Lung (tissue), 12 donors: ENCODE data around the gene CACNA1A. TPM values are rescaled to one million over a fixed set of nuclear protein-coding genes. Genes with fewer than 3 reads are reported as not detected.
"Not testable (repeated sequence)": the region's sequence is repeated elsewhere in the genome, so short reads cannot be mapped to it uniquely, and the experiment has no call there.

Experiments
- ATAC-seq: fragments of 200-7000 bp; cut with Tn5 transposase; one replicate; pipeline ENCODE4 v1.9.1; 2020; ENCODE audit warnings: moderate number of reproducible peaks; ENCODE audit not compliant: insufficient read depth, low FRiP score
- DNase-seq, 3 donors: peaks; one replicate each; pipeline ENCODE4 v3.0.0-alpha.2; 2013 to 2017
- H3K27ac ChIP-seq, 2 donors: one replicate each; pipeline ENCODE4 v1.5.1; 2013; ENCODE audit warnings: mild to moderate bottlenecking in 2 of 2, moderate library complexity in 2 of 2, control low read depth in 1 of 2, inconsistent platforms in 1 of 2, low read depth in 1 of 2, low read length in 1 of 2
- H3K27me3 ChIP-seq, 3 donors: one replicate each; pipeline ENCODE4 v1.5.1; 2013; ENCODE audit warnings: low read length in 2 of 3; ENCODE audit not compliant: control insufficient read depth in 3 of 3, insufficient read depth in 3 of 3
- H3K36me3 ChIP-seq, 4 donors: one replicate each; pipeline ENCODE4 v1.5.1; 2013; ENCODE audit warnings: low read length in 4 of 4, mild to moderate bottlenecking in 1 of 4, moderate library complexity in 1 of 4; ENCODE audit not compliant: control insufficient read depth in 4 of 4, insufficient read depth in 4 of 4
- H3K4me1 ChIP-seq, 5 donors: one replicate each; pipeline ENCODE4 v1.5.1; 2013; ENCODE audit warnings: low read length in 5 of 5, mild to moderate bottlenecking in 2 of 5, moderate library complexity in 1 of 5; ENCODE audit not compliant: control insufficient read depth in 5 of 5, insufficient read depth in 5 of 5
- H3K4me3 ChIP-seq: one replicate; pipeline ENCODE4 v1.5.1; 2013; ENCODE audit warnings: mild to moderate bottlenecking, control low read depth, moderate library complexity
- H3K9ac ChIP-seq, 2 donors: one replicate each; pipeline ENCODE4 v1.5.1; 2013; ENCODE audit warnings: low read length in 2 of 2, control low read depth in 1 of 2; ENCODE audit not compliant: insufficient read depth in 1 of 2
- H3K9me3 ChIP-seq, 4 donors: one replicate each; pipeline ENCODE4 v1.5.1; 2013; ENCODE audit warnings: low read length in 3 of 4, mild to moderate bottlenecking in 1 of 4, moderate library complexity in 1 of 4; ENCODE audit not compliant: control insufficient read depth in 4 of 4, insufficient read depth in 3 of 4
- WGBS, 2 donors: extraction: QIAGEN DNeasy Blood & Tissue Kit; methylation state at CpG; one replicate each; pipeline ENCODE4 v1.1.7; 2013; 5-methylcytosine and 5-hydroxymethylcytosine counted together
- polyA plus RNA-seq, 2 donors: library from polyadenylated mRNA; stranded (reverse); fragments of 200-250 nt; gene quantifications; one replicate each; pipeline ENCODE4 v1.2.1, GENCODE V29; 2013
- total RNA-seq, 2 donors: library from RNA; depleted of rRNA in 1 of 2; stranded (reverse); fragments of >200 nt in 1 of 2; gene quantifications; one replicate each; pipeline ENCODE4 v1.2.1, GENCODE V29; 2014 to 2021
- TF ChIP-seq, protein P1 (sequence below): IDR thresholded peaks from 2 replicates; pipeline ENCODE4 v1.5.1; 2012; ENCODE audit warnings: mild to moderate bottlenecking; ENCODE audit errors: control extremely low read depth, extremely low read depth
- donor health status: control.
- donor health status: control.
- donor health status: Bipolar disorder and iron deficiency.
- donor health status: healthy.
- donor health status: DM: yes; HTN: yes; CAD: no.

Gene CACNA1A
- total and polyA plus RNA-seq, 4 donors = 0.27 to 1.00 (median 0.75) TPM

DNA sequence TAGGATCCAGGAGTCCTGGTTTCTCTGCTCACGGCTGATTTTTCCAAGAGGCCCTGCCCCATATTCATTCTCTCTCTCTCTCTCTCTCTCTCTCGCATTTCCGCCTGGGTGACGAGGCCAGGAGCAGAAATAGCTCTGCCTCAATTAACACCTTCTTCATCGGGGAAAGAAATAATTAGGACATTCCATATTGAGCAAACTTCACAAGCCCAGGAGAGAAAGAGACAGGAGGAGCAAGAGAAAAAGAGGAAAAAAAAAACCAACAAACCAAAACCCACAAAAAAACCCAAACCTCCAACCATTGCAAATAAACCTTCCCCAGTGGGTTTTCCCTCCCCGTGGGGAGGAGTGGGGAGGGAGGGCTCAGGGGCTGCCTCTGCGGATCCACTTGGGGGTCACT is 143.0 kb downstream of the CACNA1A start:
- DNase-seq = no peak

DNA sequence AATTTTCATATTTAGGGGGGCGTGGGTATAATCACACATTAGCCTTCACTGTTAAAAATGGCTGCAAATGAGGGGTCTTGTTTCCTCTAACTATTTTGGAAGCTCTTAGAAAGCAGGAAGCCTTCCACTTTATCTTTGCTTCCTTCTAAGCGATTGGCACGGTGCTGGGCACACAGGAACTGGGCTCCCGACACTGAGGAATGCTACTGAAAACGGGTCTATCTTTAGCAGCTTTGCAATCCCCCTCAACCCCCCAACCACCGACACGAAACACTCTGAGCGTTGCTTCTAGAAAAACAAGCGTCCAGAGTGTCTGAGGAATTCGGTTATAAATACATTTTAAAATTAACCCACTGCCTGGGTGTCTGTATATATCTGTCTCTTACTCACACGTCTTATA is 143.6 kb downstream of the CACNA1A start:
- H3K36me3 ChIP-seq = no peaks in the 10 kb centered on the region
- DNase-seq (no peak), ATAC-seq (no peak)
- H3K9ac ChIP-seq = no peak overlapping the region
- peaks cover 0 to 10% (median 2%) of the 10 kb centered on the region in 4 donors for H3K9me3 ChIP-seq
- no peaks in the 10 kb centered on the region for H3K4me1 ChIP-seq
- no peak overlapping the region for H3K4me3 ChIP-seq
- TF ChIP-seq, protein P1, sequence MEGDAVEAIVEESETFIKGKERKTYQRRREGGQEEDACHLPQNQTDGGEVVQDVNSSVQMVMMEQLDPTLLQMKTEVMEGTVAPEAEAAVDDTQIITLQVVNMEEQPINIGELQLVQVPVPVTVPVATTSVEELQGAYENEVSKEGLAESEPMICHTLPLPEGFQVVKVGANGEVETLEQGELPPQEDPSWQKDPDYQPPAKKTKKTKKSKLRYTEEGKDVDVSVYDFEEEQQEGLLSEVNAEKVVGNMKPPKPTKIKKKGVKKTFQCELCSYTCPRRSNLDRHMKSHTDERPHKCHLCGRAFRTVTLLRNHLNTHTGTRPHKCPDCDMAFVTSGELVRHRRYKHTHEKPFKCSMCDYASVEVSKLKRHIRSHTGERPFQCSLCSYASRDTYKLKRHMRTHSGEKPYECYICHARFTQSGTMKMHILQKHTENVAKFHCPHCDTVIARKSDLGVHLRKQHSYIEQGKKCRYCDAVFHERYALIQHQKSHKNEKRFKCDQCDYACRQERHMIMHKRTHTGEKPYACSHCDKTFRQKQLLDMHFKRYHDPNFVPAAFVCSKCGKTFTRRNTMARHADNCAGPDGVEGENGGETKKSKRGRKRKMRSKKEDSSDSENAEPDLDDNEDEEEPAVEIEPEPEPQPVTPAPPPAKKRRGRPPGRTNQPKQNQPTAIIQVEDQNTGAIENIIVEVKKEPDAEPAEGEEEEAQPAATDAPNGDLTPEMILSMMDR = no peak
- no peak overlapping the region for H3K27ac ChIP-seq
- peaks cover 0 to 3% (median 0%) of the 10 kb centered on the region in 3 donors for H3K27me3 ChIP-seq
- WGBS, 2 donors = 54 to 61% methylated on average over 11 of the region's 11 CpGs

More for the DNA sequence above, 143.0 kb downstream of the CACNA1A start:
- peaks cover 0 to 10% (median 2%) of the 10 kb centered on the region in 4 donors for H3K9me3 ChIP-seq
- H3K4me3 ChIP-seq = no peak overlapping the region
- TF ChIP-seq, protein P1 = no peak
- no peak overlapping the region for H3K9ac ChIP-seq
- no peaks in the 10 kb centered on the region for H3K36me3 ChIP-seq
- WGBS, 2 donors = 49 to 51% methylated on average over 7 of the region's 7 CpGs
- no peak overlapping the region for H3K27ac ChIP-seq
- peaks cover 0 to 3% (median 0%) of the 10 kb centered on the region in 3 donors for H3K27me3 ChIP-seq
- no peak for ATAC-seq
- H3K4me1 ChIP-seq = no peaks in the 10 kb centered on the region

DNA sequence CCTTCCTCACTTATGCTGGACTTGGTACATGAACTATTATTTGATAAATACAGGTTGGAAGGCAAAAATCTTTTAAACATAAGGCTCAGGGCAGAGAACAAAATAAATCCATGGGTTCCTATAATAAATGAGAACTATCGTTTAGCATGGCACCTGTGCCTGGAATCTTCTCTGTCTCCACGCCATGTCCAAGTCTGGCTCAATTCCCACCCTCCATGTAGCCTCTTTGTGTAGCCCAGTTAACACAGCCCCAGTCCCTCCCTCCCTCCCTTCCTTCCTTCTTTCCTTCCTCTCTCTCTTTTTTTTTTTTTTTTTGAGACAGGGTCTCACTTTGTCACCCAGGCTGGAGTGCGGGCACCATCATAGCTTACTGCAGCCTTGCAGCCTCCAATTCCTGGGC is 144.6 kb downstream of the CACNA1A start:
- H3K27ac ChIP-seq, H3K4me1 ChIP-seq, DNase-seq, ATAC-seq, H3K9ac ChIP-seq, H3K27me3 ChIP-seq, H3K36me3 ChIP-seq, H3K4me3 ChIP-seq: not testable (repeated sequence)
- WGBS, 2 donors = 70 to 73% methylated on average over 3 of the region's 3 CpGs
- peaks cover 0 to 10% (median 2%) of the 10 kb centered on the region in 4 donors for H3K9me3 ChIP-seq

DNA sequence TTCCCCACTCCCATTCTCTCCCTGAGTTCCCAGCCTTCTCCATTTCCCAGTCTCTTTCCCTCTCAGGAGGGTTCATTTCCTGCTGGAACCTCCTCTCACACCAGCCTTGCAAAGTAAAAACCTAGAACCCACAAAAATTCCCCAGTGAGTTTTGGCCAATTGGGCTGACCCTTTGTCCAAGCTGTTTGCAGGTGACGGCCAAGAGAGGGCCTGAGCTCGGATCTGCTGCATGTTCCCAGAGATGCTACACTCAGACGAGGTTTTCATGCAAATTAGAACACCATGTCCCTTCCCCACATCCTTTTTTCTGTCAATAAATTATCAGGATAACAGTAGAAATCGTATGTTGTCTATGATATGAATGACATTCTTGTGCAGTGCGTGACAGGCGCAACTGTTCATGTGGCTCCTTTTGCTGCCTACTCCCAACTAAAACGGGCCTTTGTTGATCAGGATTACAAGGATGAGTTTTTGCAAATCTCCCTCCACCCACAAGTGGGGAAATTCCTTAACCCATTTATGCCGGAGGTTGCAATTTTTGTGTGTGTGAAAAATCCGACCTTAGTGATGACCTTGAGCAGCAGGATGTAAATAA is 149.5 kb downstream of the CACNA1A start:
- H3K27ac ChIP-seq = no peak overlapping the region
- H3K27me3 ChIP-seq = peaks cover 0 to 3% (median 3%) of the 10 kb centered on the region in 3 donors
- H3K4me3 ChIP-seq = no peak overlapping the region
- ATAC-seq (no peak), DNase-seq (no peak)
- WGBS, 2 donors = 65 to 82% methylated on average over 9 of the region's 9 CpGs
- TF ChIP-seq, protein P1 = no peak
- H3K9me3 ChIP-seq = peaks cover 0 to 17% (median 2%) of the 10 kb centered on the region in 4 donors
- no peak overlapping the region for H3K9ac ChIP-seq
- H3K36me3 ChIP-seq = no peaks in the 10 kb centered on the region
- no peaks in the 10 kb centered on the region for H3K4me1 ChIP-seq
